Tibial nerve (tissue), 4 donors: ENCODE measurements around the gene RPL18. TPM values are rescaled to one million over a fixed set of nuclear protein-coding genes. Genes with fewer than 3 reads are reported as not detected.

Experiments
- DNase-seq, 2 donors: peaks; one replicate each; pipeline ENCODE4 v3.0.0-alpha.2; 2019; ENCODE audit warnings: low spot score in 2 of 2
- H3K27ac ChIP-seq, 4 donors: fragments of 200-600 bp; sonication (generic) in 3 of 4; one replicate each; pipeline ENCODE4 v1.5.1; 2017 to 2019; ENCODE audit warnings: mild to moderate bottlenecking in 1 of 4
- H3K27me3 ChIP-seq, 2 donors: fragments of 200-600 bp; sonication (generic) in 1 of 2; one replicate each; pipeline versions ENCODE4 v1.5.1 to v1.6.0; 2017 to 2019
- H3K36me3 ChIP-seq, 3 donors: fragments of 200-600 bp; sonication (generic); one replicate each; pipeline ENCODE4 v1.5.1; 2018 to 2019
- H3K4me1 ChIP-seq, 4 donors: fragments of 200-600 bp; sonication (generic) in 3 of 4; one replicate each; pipeline ENCODE4 v1.5.1; 2017 to 2019
- H3K4me3 ChIP-seq, 4 donors: fragments of 200-600 bp; sonication (generic) in 3 of 4; one replicate each; pipeline ENCODE4 v1.5.1; 2017 to 2019; ENCODE audit warnings: mild to moderate bottlenecking in 1 of 4, moderate library complexity in 1 of 4
- H3K9me3 ChIP-seq, 4 donors: fragments of 200-600 bp; sonication (generic) in 3 of 4; one replicate each; pipeline ENCODE4 v1.5.1; 2017 to 2019
- EP300 ChIP-seq, 2 donors: sonication (generic); formaldehyde crosslinking; IDR thresholded peaks; one replicate each; pipeline ENCODE4 v1.6.1; 2017; ENCODE audit warnings: antibody characterized with exemption in 2 of 2, mild to moderate bottlenecking in 1 of 2
- POLR2A ChIP-seq, 2 donors: fragments of 450-650 bp; IDR thresholded peaks; one replicate each; pipeline ENCODE4 v1.6.1; 2017; ENCODE audit warnings: antibody characterized with exemption in 2 of 2, mild to moderate bottlenecking in 2 of 2, moderate library complexity in 2 of 2
- WGBS, 2 donors: methylation state at CpG; one replicate each; pipeline ENCODE4 v1.1.5; 2018; 5-methylcytosine and 5-hydroxymethylcytosine counted together
- total RNA-seq, 4 donors: library from RNA; depleted of rRNA; stranded (reverse); fragments of >200 nt; gene quantifications; one replicate each; pipeline ENCODE4 v1.1.0, GENCODE V29; 2016
- TF ChIP-seq, protein P1 (sequence below), 5 experiments: fragments of 200-600 bp in 3 of 5; fragments of 450-650 bp in 2 of 5; sonication (generic) in 3 of 5; IDR thresholded peaks; one replicate each; pipeline ENCODE4 v1.5.1; 2016 to 2019; ENCODE audit warnings: antibody characterized with exemption in 5 of 5, mild to moderate bottlenecking in 3 of 5, moderate library complexity in 2 of 5

The RPL18 gene
- total RNA-seq, 4 donors from 2014 or later: 2,253 to 3,141 (median 2,490) TPM

DNA sequence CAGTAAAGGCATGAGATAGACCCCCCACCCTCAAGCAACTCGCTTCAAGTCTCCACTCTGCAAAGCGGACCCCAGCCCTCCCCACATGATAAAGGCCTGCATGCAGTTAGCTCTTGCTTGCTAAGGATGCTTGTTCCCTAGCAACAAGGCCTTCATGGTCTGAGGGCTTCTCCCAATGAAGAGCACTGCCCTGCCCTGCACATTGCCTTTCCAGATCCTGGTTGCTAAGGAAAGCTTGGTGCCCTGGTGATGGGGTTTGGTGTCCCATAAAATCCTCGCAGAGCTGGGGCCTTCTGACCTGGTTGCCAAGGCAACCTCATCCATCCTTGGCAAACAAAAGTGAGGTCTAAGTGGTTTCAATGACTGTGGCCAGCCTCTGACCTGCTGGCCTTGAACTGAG, 12.2 kb upstream of the RPL18 start:
- no peaks in the 10 kb centered on the region for H3K27me3 ChIP-seq
- no peaks in the 10 kb centered on the region for H3K9me3 ChIP-seq
- 54 to 67% methylated on average over 3 of the region's 3 CpGs for WGBS, 2 donors
- TF ChIP-seq, protein P1, sequence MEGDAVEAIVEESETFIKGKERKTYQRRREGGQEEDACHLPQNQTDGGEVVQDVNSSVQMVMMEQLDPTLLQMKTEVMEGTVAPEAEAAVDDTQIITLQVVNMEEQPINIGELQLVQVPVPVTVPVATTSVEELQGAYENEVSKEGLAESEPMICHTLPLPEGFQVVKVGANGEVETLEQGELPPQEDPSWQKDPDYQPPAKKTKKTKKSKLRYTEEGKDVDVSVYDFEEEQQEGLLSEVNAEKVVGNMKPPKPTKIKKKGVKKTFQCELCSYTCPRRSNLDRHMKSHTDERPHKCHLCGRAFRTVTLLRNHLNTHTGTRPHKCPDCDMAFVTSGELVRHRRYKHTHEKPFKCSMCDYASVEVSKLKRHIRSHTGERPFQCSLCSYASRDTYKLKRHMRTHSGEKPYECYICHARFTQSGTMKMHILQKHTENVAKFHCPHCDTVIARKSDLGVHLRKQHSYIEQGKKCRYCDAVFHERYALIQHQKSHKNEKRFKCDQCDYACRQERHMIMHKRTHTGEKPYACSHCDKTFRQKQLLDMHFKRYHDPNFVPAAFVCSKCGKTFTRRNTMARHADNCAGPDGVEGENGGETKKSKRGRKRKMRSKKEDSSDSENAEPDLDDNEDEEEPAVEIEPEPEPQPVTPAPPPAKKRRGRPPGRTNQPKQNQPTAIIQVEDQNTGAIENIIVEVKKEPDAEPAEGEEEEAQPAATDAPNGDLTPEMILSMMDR (IDR thresholded peaks at IDR 0.05): no peak
- no peak for TF ChIP-seq POLR2A (IDR thresholded peaks at IDR 0.05)
- TF ChIP-seq EP300 (IDR thresholded peaks at IDR 0.05): no peak
- no peak overlapping the region for H3K4me3 ChIP-seq
- no peak for DNase-seq
- H3K36me3 ChIP-seq: peaks cover 0 to 61% (median 0%) of the 10 kb centered on the region in 3 donors
- H3K4me1 ChIP-seq: peaks cover 0 to 75% (median 41%) of the 10 kb centered on the region in 4 donors
- peak overlapping the region in 3 of 4 donors; percentile 77 to 81 (median 78) for H3K27ac ChIP-seq

- 36 to 40% methylated on average over 44 to 47 of the region's 47 CpGs for WGBS, 2 donors
- Histone ChIP-seq H3K9me3 (no peaks in the 10 kb centered on the region), H3K4me3 (no peak overlapping the region), H3K27me3 (no peaks in the 10 kb centered on the region), H3K4me1 (peaks cover 0 to 75% (median 39%) of the 10 kb centered on the region in 4 donors), H3K27ac (peak overlapping the region; percentile 57 to 81 (median 78)), H3K36me3 (peaks cover 0 to 69% (median 0%) of the 10 kb centered on the region in 3 donors)
- TF ChIP-seq EP300 (IDR thresholded peaks at IDR 0.05): peak in 1 of 2 donors; percentile 28
- TF ChIP-seq POLR2A (IDR thresholded peaks at IDR 0.05): no peak
- TF ChIP-seq, protein P1 (IDR thresholded peaks at IDR 0.05): peak in 1 of 5 experiments; percentile 14
- no peak for DNase-seq
These were observed 11.5 kb upstream of the RPL18 start for GRCh38 chr19:48630296-48631063.

DNA sequence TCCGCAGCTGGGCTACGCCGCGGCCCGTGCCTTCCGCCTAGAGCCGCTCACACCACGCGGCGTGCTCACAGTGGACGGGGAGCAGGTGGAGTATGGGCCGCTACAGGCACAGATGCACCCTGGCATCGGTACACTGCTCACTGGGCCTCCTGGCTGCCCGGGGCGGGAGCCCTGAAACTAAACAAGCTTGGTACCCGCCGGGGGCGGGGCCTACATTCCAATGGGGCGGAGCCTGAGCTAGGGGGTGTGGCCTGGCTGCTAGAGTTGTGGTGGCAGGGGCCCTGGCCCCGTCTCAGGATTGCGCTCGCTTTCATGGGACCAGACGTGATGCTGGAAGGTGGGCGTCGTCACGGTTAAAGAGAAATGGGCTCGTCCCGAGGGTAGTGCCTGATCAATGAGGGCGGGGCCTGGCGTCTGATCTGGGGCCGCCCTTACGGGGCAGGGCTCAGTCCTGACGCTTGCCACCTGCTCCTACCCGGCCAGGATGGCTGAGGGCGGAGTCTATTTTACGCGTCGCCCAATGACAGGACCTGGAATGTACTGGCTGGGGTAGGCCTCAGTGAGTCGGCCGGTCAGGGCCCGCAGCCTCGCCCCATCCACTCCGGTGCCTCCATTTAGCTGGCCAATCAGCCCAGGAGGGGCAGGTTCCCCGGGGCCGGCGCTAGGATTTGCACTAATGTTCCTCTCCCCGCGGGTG, 10.8 kb upstream of the RPL18 start:
- peak overlapping the region; percentile 57 to 81 (median 78) for H3K27ac ChIP-seq
- DNase-seq: no peak
- no peaks in the 10 kb centered on the region for H3K9me3 ChIP-seq
- H3K4me1 ChIP-seq: peaks cover 0 to 76% (median 39%) of the 10 kb centered on the region in 4 donors
- H3K27me3 ChIP-seq: no peaks in the 10 kb centered on the region
- TF ChIP-seq POLR2A (IDR thresholded peaks at IDR 0.05) (peak in 1 of 2 donors; percentile 8), EP300 (IDR thresholded peaks at IDR 0.05) (no peak)
- TF ChIP-seq, protein P1 (IDR thresholded peaks at IDR 0.05): no peak
- no peak overlapping the region for H3K4me3 ChIP-seq
- WGBS, 2 donors: 43 to 50% methylated on average over 30 to 39 of the region's 48 CpGs
- H3K36me3 ChIP-seq: peaks cover 0 to 71% (median 0%) of the 10 kb centered on the region in 3 donors

DNA sequence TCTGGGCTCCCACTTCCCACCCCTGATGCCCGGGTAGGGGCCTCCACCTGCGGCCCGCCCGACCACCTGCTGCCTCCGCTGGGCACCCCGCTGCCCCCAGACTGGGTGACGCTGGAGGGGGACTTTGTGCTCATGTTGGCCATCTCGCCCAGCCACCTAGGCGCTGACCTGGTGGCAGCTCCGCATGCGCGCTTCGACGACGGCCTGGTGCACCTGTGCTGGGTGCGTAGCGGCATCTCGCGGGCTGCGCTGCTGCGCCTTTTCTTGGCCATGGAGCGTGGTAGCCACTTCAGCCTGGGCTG, 10.3 kb upstream of the RPL18 start:
- Histone ChIP-seq H3K27ac (peak overlapping the region in 3 of 4 donors; percentile 35 to 81 (median 77)), H3K27me3 (no peaks in the 10 kb centered on the region), H3K4me3 (no peak overlapping the region), H3K4me1 (peaks cover 0 to 76% (median 37%) of the 10 kb centered on the region in 4 donors), H3K36me3 (peaks cover 0 to 71% (median 0%) of the 10 kb centered on the region in 3 donors), H3K9me3 (no peaks in the 10 kb centered on the region)
- TF ChIP-seq POLR2A (IDR thresholded peaks at IDR 0.05) (no peak), EP300 (IDR thresholded peaks at IDR 0.05) (no peak)
- TF ChIP-seq, protein P1 (IDR thresholded peaks at IDR 0.05): no peak
- WGBS, 2 donors: 88 to 90% methylated on average over 14 to 22 of the region's 22 CpGs
- DNase-seq: no peak
